HepG2 (cell line): ENCODE data around the gene TMEM132D. TPM values are rescaled to one million over a fixed set of nuclear protein-coding genes. Genes with fewer than 3 reads are reported as not detected.

Source experiments
- ATAC-seq: fragments of 200-7000 bp; cut with Tn5 transposase; 3 replicates; pipeline ENCODE4 v1.9.1; 2020; ENCODE audit warnings: mild to moderate bottlenecking, moderate library complexity
- BruUV-seq: library from RNA; stranded (reverse); fragments of 400-500 nt; replicated peaks from 2 replicates; lab custom pipeline; 2021; lab: Mats Ljungman, UMichigan
- CTCF ChIA-PET: fragments of 300-600 bp; formaldehyde crosslinking; extraction: SDS; loops from one replicate; lab custom pipeline; 2021; ENCODE audit warnings: low total read pairs, inconsistent platforms, low intra/inter-chr PET ratio; lab: Yijun Ruan, JAX
- POLR2A ChIA-PET: fragments of 350-600 bp; sonication (Branson Sonifier 250); formaldehyde crosslinking; loops from one replicate; lab custom pipeline; 2020; ENCODE audit warnings: antibody characterized with exemption, inconsistent platforms; lab: Yijun Ruan, JAX
- DNase-seq: peaks from one replicate; pipeline ENCODE4 v3.0.0-alpha.2; 2015; ENCODE audit warnings: low spot score
- FAIRE-seq: peaks from 3 replicates; lab custom pipeline; 2011; peaks lifted over from hg19 to GRCh38; lab: Jason Lieb, UNC
- H2AFZ ChIP-seq: one replicate; pipeline ENCODE4 v1.6.1; 2011; ENCODE audit warnings: low read length, inconsistent platforms
- H3K27ac ChIP-seq: fragments of 300-600 bp; 3 replicates; pipeline ENCODE4 v1.8.0; 2011; ENCODE audit warnings: mixed run types, mild to moderate bottlenecking, mixed read lengths, low read length, inconsistent platforms; ENCODE audit not compliant: insufficient read depth; ENCODE audit errors: extremely low read length
- H3K27me3 ChIP-seq, 2 experiments: fragments of 200-600 bp in 1 of 2; 2 replicates in 1 of 2; 3 replicates in 1 of 2; pipeline versions ENCODE4 v1.6.0 to v1.8.0; 2011; ENCODE audit warnings: low read length in 2 of 2, mild to moderate bottlenecking in 2 of 2, moderate library complexity in 2 of 2, inconsistent platforms in 1 of 2; ENCODE audit not compliant: insufficient read depth in 2 of 2, control insufficient read depth in 1 of 2
- H3K36me3 ChIP-seq, 2 experiments: fragments of 200-600 bp in 1 of 2; replicated peaks in 1 of 2; 2 replicates in 1 of 2; 3 replicates in 1 of 2; pipeline versions ENCODE4 v1.5.1 to v1.8.0; 2011; ENCODE audit warnings: low read length in 2 of 2, inconsistent platforms in 1 of 2; ENCODE audit not compliant: insufficient read depth in 2 of 2, control insufficient read depth in 1 of 2
- H3K4me1 ChIP-seq: 2 replicates; pipeline ENCODE4 v1.5.1; 2012; ENCODE audit warnings: low read length, inconsistent platforms; ENCODE audit not compliant: insufficient read depth
- H3K4me2 ChIP-seq: 2 replicates; pipeline ENCODE4 v1.6.0; 2011; ENCODE audit warnings: low read depth, low read length, inconsistent platforms
- H3K4me3 ChIP-seq, 3 experiments: fragments of 200-600 bp in 1 of 3; sonication (generic), shearing (Covaris generic) in 1 of 3; replicated peaks in 1 of 3; 2 replicates each; pipeline ENCODE4 v1.5.1; 2011 to 2016; ENCODE audit warnings: low read length in 3 of 3, inconsistent platforms in 2 of 3, low read depth in 2 of 3, mild to moderate bottlenecking in 2 of 3, control low read depth in 1 of 3, mixed read lengths in 1 of 3; ENCODE audit not compliant: insufficient read depth in 1 of 3
- H3K79me2 ChIP-seq: one replicate; pipeline ENCODE4 v1.6.1; 2011; ENCODE audit warnings: low read length, inconsistent platforms; ENCODE audit not compliant: insufficient read depth
- H3K9ac ChIP-seq: 2 replicates; pipeline ENCODE4 v1.6.0; 2011; ENCODE audit warnings: mild to moderate bottlenecking, low read depth, low read length, inconsistent platforms; ENCODE audit not compliant: insufficient read depth
- H3K9me3 ChIP-seq: 2 replicates; pipeline ENCODE4 v1.5.1; 2012; ENCODE audit warnings: mild to moderate bottlenecking, low read length
- H4K20me1 ChIP-seq: 2 replicates; pipeline ENCODE4 v1.6.0; 2011; ENCODE audit warnings: inconsistent platforms, mild to moderate bottlenecking, low read length, moderate library complexity; ENCODE audit not compliant: insufficient read depth
- ARNT2 ChIP-seq: sonication (generic); formaldehyde crosslinking; IDR thresholded peaks from 2 replicates; pipeline ENCODE4 v1.8.0; 2022; ENCODE audit warnings: mild to moderate bottlenecking, low read depth, missing genetic modification reagents, moderate library complexity
- EED ChIP-seq: sonication (generic); formaldehyde crosslinking; IDR thresholded peaks from 2 replicates; pipeline ENCODE4 v1.5.0; 2020; ENCODE audit warnings: mild to moderate bottlenecking, missing genetic modification reagents
- SAFB2 ChIP-seq: sonication (generic); formaldehyde crosslinking; IDR thresholded peaks from 2 replicates; pipeline ENCODE4 v1.5.1; 2020; ENCODE audit warnings: missing genetic modification reagents, low read depth, mild to moderate bottlenecking, borderline replicate concordance
- ZFP36L1 ChIP-seq: sonication (generic); formaldehyde crosslinking; IDR thresholded peaks from 2 replicates; pipeline ENCODE4 v1.8.0; 2022; ENCODE audit warnings: mild to moderate bottlenecking, missing genetic modification reagents, moderate library complexity
- ZNF33B ChIP-seq: sonication (generic); formaldehyde crosslinking; IDR thresholded peaks from 2 replicates; pipeline ENCODE4 v1.5.1; 2020; ENCODE audit warnings: mild to moderate bottlenecking, missing genetic modification reagents
- WGBS: methylation state at CpG from one replicate; pipeline ENCODE4 v1.1.6; 2017; ENCODE audit warnings: low lambda C conversion rate; 5-methylcytosine and 5-hydroxymethylcytosine counted together
- in situ Hi-C: cut with HindIII; loops from 2 replicates; pipeline ENCODE4 v1.10.0; 2017; ENCODE audit warnings: low pct_unique_long_range_greater_than_20kb; ENCODE audit not compliant: extremely low pct_ligation_motif_present
- intact Hi-C: fragments of 100-400 bp; cut with micrococcal nuclease; formaldehyde crosslinking; loops from one replicate; pipeline ENCODE4 v1.10.0; 2022; ENCODE audit not compliant: unreplicated experiment
- polyA plus RNA-seq, 8 experiments: library from polyadenylated mRNA; depleted of rRNA in 3 of 8; stranded (reverse) in 7 of 8; unstranded in 1 of 8; fragments of >200 nt; fragmentation: Illumina TruSeq in 4 of 8; extraction: Trizol in 4 of 8; gene quantifications; 2 replicates each; pipeline versions ENCODE4 v1.2.1 to v1.2.3, GENCODE V29; 2011 to 2016; ENCODE audit warnings: low read depth in 4 of 8, missing spikeins in 1 of 8, mixed read lengths in 1 of 8; ENCODE audit not compliant: insufficient read depth in 1 of 8
- total RNA-seq, 5 experiments: library from RNA; depleted of rRNA; stranded (reverse); fragments of >200 nt; fragmentation: Illumina TruSeq; extraction: Trizol; gene quantifications; 2 replicates each; pipeline ENCODE4 v1.2.3, GENCODE V29; 2016; ENCODE audit warnings: low read depth in 1 of 5
- TF ChIP-seq, protein P1 (sequence below): sonication (generic); formaldehyde crosslinking; IDR thresholded peaks from 2 replicates; pipeline ENCODE4 v1.8.1; 2022; ENCODE audit warnings: low read depth, mild to moderate bottlenecking, missing genetic modification reagents

TMEM132D gene
- total and polyA plus RNA-seq, 2 of the 13 experiments (the other 11 are each of a cell fraction or from before 2014, with no cell fraction given), result not detected

DNA sequence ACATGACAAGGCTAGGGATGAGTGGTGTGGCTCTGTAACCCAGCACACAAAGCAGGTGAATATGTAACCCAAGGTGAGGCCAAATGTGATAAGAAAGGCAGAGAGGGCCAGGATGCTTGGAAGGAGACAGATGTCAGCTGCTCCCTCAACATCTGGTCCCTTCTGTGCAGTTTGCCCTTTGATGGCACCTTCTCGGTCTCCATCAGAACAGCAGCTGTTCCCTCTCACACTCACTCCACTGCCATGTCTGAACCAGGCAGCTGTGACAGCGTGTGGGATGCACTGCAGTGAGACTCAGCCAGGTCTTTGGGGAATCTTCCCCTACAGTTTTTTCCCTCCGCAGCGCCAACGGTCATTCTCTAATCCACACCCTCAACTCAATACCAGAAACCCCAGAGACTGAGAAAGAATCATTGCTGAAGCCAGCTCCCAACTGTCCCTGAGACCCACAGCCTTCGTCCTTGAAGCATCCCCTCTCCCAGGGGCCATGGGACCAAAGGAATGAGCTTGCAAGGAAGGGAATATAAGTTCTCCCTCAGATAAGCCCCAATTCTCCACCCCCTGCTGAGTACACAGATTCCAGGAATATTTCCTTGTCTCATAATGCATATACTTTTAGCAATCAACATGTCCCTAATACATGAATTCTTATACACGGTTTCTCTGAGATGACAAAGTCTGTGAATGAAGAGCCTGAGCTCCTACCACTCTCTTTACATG, 820.5 kb downstream of the TMEM132D start (continued):
- TF ChIP-seq, protein P1, sequence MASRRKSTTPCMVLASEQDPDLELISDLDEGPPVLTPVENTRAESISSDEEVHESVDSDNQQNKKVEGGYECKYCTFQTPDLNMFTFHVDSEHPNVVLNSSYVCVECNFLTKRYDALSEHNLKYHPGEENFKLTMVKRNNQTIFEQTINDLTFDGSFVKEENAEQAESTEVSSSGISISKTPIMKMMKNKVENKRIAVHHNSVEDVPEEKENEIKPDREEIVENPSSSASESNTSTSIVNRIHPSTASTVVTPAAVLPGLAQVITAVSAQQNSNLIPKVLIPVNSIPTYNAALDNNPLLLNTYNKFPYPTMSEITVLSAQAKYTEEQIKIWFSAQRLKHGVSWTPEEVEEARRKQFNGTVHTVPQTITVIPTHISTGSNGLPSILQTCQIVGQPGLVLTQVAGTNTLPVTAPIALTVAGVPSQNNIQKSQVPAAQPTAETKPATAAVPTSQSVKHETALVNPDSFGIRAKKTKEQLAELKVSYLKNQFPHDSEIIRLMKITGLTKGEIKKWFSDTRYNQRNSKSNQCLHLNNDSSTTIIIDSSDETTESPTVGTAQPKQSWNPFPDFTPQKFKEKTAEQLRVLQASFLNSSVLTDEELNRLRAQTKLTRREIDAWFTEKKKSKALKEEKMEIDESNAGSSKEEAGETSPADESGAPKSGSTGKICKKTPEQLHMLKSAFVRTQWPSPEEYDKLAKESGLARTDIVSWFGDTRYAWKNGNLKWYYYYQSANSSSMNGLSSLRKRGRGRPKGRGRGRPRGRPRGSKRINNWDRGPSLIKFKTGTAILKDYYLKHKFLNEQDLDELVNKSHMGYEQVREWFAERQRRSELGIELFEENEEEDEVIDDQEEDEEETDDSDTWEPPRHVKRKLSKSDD (CRISPR knock-in tag), result no peak
- TF ChIP-seq ZFP36L1 (CRISPR knock-in tag), result no peak
- TF ChIP-seq ARNT2 (CRISPR knock-in tag), result no peak
- TF ChIP-seq, all 625 proteins: peak for 0

DNA sequence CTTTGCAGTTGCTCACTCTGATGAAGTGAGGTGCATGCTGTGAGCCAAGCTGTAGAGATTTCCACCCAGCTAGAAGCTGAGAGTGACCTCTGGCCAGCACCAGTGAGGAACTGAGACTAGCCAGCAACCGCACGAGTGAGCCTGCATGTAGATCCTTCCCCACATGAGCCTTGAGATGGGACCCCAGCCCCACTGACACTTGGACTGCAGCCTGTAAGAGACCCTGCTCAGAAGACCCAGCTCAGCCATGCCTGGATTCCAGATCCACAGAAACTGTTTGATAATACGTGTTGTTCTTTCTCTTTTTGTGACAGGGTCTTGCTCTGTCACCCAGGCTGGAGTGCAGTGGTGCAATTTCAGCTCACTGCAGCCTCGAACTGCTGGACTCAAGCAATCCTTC, 821.4 kb downstream of the TMEM132D start:
- no peak overlapping the region for H3K4me3 ChIP-seq
- peaks cover 0 to 4% of the 10 kb centered on the region in 2 experiments; a peak in 2 of 5 replicates for H3K27me3 ChIP-seq
- H3K27ac ChIP-seq, result no peak overlapping the region
- no peak overlapping the region for H2AFZ ChIP-seq
- no peaks in the 10 kb centered on the region for H3K9me3 ChIP-seq
- no peaks in the 10 kb centered on the region for H3K4me1 ChIP-seq
- intact Hi-C loops, result no loop called here
- TF ChIP-seq EED, result no peak
- no peak for TF ChIP-seq ZNF33B (CRISPR knock-in tag)
- TF ChIP-seq SAFB2 (CRISPR knock-in tag), result no peak
- FAIRE-seq (no peak), ATAC-seq (no peak), DNase-seq (no peak)
- H3K9ac ChIP-seq, result no peak overlapping the region
- in situ Hi-C loops, result no loop called here
- WGBS, result 0% methylated on average over 1 of the region's 4 CpGs
- H3K4me2 ChIP-seq, result no peak overlapping the region
- CTCF ChIA-PET, result no interaction called here
- BruUV-seq, result no TSS peak
- H3K36me3 ChIP-seq, result no peaks in the 10 kb centered on the region
- POLR2A ChIA-PET, result no interaction called here
- no peaks in the 10 kb centered on the region for H4K20me1 ChIP-seq
- H3K79me2 ChIP-seq, result no peaks in the 10 kb centered on the region
